Sigmoid colon (tissue), 3 donors: ENCODE data around the gene FAM186B.

Experiments used
- CTCF ChIP-seq, 4 experiments: fragments of 450-650 bp in 3 of 4; fragments of 200-600 bp in 1 of 4; IDR thresholded peaks; one replicate each; pipeline ENCODE4 v1.5.1; 2016 to 2019; ENCODE audit warnings: antibody characterized with exemption in 4 of 4, mild to moderate bottlenecking in 3 of 4, moderate library complexity in 2 of 4
- POLR2A ChIP-seq, 2 donors: fragments of 450-650 bp; IDR thresholded peaks; one replicate each; pipeline ENCODE4 v1.6.1; 2016; ENCODE audit warnings: antibody characterized with exemption in 2 of 2, mild to moderate bottlenecking in 2 of 2, moderate library complexity in 2 of 2

GRCh38 chr12:49648712-49649003 lies 43.2 kb upstream of the FAM186B start:
- TF ChIP-seq CTCF (IDR thresholded peaks at IDR 0.05): no peak
- no peak for TF ChIP-seq POLR2A (IDR thresholded peaks at IDR 0.05)
